Activated CD4-positive, alpha-beta T cell treated with anti-CD3 and anti-CD28 coated beads, Interleukin-2, Interleukin-6, amounts not matched to agents 100 ng/mL and 50 ng/mL, durations not matched to agents 16 hours and 8 hours (primary cell): Measurements from ENCODE around the gene PPP1CB.
"Not testable (repeated sequence)": the region's sequence is repeated elsewhere in the genome, so short reads cannot be mapped to it uniquely, and the experiment has no call there.

Source experiments
- DNase-seq: peaks from one replicate; pipeline ENCODE4 v3.0.0-alpha.2; 2020

PPP1CB gene

DNA sequence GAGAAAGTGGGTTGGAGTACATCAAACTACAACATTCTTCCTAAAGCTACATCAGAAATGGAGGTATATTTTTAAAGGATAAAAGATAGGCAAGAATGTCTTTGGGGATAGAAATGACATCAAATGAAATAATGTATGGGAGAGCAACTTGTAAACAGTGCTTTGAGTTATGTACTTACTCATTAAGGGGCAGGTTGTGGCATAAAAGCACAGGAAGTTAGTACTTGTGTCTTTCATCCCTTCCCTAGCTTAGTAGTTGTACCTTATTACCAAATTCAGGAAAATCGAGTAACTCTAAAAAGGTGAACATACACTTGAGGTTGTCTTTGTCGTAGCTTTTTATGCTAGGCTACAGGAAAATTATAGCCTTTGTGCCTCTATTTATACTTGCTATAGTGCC is 28.9 kb downstream of the PPP1CB start:
- no peak for DNase-seq

- no peak for DNase-seq
Measured at GRCh38 chr2:28782423-28782822, 30.8 kb downstream of the PPP1CB start.

DNA sequence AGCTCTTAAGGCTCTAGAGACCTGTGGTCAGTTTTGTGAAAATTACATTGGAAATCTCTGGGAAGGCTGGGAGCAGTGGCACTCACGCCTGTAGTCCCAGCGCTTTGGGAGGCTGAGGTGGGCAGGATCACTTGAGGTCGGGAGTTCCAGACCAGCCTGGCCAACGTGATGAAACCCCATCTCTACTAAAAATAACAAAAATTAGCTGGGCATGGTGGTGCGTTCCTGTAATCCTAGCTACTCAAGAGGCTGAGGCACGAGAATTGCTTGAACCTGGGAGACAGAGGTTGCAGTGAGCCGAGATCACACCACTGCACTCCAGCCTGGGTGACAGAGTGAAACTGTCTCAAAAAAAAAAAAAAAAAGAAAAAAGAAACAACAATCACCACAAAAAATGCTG is 32.9 kb downstream of the PPP1CB start:
- DNase-seq = not testable (repeated sequence)

DNA sequence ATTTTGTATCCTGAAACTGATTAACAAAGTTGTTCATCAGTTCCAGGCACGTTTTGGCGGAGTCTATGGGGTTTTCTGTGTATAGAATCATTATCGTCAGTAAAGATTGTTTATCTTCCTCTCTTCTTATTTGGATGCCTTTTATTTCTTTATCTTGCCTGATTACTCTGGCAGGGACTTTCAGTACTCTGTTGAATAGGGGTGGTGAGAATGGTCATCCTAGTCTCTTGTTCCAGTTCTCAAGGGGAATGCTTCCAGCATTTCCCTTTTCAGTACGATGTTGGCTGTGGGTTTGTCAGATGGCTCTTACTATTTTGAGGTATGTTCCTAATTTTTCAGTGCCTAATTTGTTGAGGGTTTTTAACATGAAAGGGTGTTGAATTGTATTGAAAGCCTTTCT is 45.0 kb downstream of the PPP1CB start:
- DNase-seq = no peak

DNA sequence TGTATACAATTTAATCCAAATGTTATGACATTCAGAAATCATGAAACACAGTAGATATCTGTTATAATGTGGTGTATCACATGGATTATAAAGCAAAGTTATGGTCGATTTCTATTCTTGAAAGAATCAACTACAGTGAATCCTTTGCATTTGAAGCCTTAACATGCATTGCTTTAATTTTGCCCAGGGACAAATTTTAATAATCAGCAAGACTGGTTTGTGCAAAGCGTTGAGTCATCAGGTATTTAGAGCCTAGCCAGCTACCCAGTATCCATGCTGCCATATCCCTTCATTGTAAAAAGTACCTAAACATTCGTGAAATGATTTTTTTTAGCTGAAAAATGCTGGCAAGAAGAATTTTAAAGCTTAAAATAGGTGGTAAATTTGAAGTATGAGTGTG is 50.1 kb downstream of the PPP1CB start:
- DNase-seq = no peak

DNA sequence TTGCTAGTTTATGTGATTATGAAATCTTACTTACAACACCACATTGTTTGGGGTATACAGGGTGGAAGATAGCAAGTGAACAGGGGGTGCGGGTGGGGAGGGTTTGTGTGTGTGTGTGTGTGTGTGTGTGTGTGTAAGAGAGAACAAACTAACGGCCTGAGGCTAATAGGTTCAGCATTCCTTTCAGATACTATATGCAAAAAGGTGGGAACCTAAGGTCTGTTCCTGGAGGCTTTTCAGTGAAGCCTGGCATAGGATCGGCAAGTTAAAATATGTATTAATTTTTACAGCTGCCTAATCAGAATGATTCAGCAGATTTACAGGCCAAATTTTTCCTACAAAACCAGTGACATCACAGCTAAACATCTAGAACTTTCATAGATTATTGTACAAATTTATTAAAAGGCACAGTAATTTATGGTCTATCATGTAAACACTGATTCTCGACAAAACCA is 51.4 kb downstream of the PPP1CB start:
- DNase-seq = no peak

- DNase-seq = no peak
Measured at GRCh38 chr2:28809927-28810326, 58.3 kb downstream of the PPP1CB start.

DNA sequence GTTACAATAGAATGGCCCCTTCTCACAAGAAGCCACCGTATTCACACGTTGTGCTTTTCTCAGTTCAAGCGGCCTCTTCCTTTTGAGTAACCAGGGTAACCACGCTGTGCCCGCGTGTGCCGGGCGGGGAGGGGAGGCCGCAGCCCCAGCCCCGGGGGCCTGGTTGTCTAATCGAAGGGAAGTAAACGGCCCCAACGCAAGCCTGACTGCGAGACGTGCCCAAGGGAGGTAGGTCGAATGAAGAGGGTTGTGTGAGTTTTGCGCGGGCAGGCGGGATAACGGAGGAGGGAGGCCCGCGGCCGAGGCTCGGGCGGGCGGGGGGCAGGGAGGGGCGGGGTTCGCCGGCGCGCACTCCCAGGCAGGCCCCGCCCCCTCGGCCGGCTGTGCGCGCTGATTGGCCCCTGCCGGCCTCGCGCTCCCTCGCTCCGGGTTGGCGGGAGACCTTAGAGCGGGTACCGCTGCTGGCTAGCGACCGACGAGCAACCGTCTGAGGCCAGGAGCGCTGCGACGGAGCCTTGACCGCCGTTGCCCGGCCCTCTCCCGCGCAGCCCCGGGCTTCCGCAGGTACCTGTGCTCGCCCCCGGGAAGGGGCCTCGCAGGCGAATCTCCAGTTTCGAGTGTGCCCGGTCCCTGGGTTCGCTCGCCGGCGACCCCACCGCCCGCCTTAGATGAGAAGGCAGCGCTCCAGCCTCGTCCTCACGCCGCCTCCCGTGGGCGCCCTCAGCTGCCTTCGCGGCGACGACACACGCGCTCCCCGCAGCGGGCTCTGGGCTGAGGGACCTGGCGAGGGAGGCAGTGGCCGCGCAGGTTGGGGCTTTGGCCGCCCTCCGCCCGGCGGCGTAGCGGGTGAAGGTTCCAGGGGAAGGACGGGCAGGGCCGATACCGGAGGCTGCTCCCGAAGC is 59.0 kb downstream of the PPP1CB start, which contains the start of gene SPDYA:
TSS of gene SPDYA (plus strand) at position 451 of the 902 bp plus-strand sequence. CDS start 5,181 bp downstream, outside the sequence.
- DNase-seq = peak; percentile 88

DNA sequence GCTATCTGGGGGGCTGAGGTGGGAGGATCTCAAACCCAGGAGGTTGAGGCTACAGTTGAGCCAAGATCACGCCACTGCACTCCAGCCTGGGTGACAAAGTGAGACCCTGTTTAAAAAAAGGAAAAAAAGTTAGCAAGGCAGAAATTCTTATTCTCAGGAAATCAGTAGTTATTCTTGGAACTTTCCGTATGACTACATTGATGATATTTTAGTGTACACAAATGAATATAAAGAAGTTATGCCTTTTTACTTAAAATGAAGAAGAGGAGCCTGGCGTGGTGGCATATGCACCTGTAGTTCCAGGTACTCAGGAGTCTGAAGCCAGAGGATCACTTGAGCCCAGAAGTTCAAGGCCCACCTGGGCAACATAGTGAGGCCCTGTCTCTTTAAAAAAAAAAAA is 66.4 kb downstream of the PPP1CB start:
- DNase-seq = peak; percentile 27

GRCh38 chr2:28821295-28821958 is 69.8 kb downstream of the PPP1CB start:
- DNase-seq = peak; percentile 82

DNA sequence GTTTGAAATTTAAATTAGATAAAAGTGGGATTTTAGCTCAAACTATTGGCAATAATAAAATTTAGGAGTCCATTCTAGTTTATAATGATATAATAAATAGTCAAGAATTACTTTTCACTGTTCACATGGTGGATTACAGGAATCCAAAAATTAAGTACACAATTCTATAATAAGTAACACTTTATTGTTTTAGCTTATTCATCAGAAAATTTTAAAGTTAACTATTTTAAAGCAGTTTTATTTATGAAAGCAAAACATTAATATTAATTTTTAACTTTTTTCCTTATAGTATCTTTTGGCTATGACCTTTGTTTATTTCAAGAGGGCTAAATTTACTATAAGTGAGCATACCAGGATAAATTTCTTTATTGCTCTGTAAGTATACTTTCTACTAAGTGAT is 70.4 kb downstream of the PPP1CB start:
- no peak for DNase-seq

DNA sequence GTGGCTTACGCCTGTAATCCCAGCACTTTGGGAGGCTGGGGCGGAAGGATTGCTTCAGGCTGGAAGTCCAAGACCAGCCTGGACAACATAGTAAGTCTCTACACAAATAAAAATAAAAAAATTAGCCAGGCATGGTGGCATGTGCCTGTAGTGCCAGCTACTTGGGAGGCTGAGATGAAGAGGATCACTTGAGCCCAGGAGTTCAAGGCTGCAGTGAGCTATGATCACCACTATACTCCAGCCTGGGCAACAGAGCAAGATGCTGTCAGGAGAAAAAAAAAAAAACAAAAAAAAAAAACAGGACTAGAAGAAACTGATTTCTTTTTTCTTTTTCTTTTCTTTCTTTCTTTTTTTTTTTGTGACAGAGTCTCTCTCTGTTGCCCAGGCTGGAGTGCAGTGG is 72.6 kb downstream of the PPP1CB start:
- no peak for DNase-seq

DNA sequence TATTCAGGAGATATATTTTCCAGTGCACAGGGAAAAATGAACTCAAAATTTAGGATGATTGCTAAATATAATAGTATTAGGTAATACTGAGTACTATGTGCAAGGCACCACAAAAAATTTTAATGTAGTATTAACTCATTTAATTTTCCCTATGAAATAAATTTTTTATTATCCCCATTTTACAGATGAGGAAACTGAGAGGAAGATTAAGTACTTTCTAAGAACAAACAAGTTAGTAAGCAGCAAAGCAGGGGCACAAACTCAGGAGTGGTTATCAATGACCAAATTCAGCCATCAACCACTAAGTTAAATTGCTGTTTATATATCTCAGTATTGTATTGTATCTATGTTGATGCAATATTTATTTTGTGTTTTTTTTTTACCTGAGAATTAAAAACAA is 73.2 kb downstream of the PPP1CB start:
- no peak for DNase-seq

GRCh38 chr2:28828382-28828781 is 76.8 kb downstream of the PPP1CB start:
- peak; percentile 9 for DNase-seq

- no peak for DNase-seq
Measured at GRCh38 chr2:28833740-28834470, 82.3 kb downstream of the PPP1CB start.

GRCh38 chr2:28835781-28836180 is 84.2 kb downstream of the PPP1CB start:
- no peak for DNase-seq

DNA sequence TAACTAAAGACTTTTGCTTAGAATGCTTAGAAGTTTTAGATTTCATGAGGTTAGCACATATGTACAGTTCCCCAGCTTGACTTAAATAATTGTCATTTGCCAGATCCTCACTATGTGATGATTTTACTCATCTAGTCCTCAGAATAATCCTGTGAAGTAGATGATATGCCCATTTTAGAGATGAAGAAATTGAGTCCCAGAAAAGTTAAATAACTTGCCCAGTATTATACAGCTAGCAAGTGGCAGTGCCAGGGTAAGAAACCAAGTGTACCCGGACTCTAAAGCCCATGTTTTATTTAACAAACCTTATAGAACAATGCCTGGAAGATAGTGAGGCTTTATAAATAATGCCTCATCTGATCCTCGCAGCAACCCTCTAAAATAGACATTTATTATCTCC is 87.3 kb downstream of the PPP1CB start:
- DNase-seq = no peak

DNA sequence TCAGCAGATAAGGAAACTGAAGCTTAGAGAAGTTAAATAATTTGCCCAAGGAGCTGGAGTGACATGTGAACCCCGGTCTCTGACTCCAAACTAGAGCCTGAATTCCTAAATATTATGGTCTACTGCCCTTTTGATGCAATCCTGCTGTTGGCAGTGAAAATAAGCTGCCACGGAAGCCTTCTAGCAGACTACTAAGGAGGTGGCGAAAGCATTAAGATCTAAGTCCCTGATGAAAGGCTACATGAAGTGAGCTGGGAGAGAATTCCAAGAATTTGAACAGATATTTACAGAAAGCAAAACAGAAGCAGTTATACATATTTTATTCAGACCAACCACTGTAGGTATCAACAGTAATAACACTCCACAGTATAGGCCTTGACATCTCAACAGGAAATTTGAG is 90.4 kb downstream of the PPP1CB start:
- no peak for DNase-seq
